Stomach (tissue), 9 donors: ENCODE data around the gene PRKCI. TPM values are rescaled to one million over a fixed set of nuclear protein-coding genes. Genes with fewer than 3 reads are reported as not detected.
"Not testable (repeated sequence)": the region's sequence is repeated elsewhere in the genome, so short reads cannot be mapped to it uniquely, and the experiment has no call there.

Source experiments
- DNase-seq, 2 donors: peaks; one replicate each; pipeline versions ENCODE4 v3.0.0 to v3.0.0-alpha.2; 2013 to 2019
- H3K27ac ChIP-seq, 5 donors: fragments of 200-600 bp in 4 of 5; sonication (generic) in 4 of 5; one replicate each; pipeline ENCODE4 v1.5.1; 2013 to 2019; ENCODE audit warnings: mild to moderate bottlenecking in 1 of 5, moderate library complexity in 1 of 5
- H3K27me3 ChIP-seq, 3 donors: fragments of 200-600 bp; sonication (generic); one replicate each; pipeline ENCODE4 v1.5.1; 2017 to 2019; ENCODE audit warnings: mixed run types in 1 of 3
- H3K36me3 ChIP-seq, 4 donors: fragments of 200-600 bp; sonication (generic); 1 replicate in 3 of 4; 2 replicates in 1 of 4; pipeline ENCODE4 v1.5.1; 2016 to 2019
- H3K4me1 ChIP-seq, 4 donors: fragments of 200-600 bp; sonication (generic); one replicate each; pipeline ENCODE4 v1.5.1; 2016 to 2019
- H3K4me3 ChIP-seq, 4 donors: fragments of 200-600 bp; sonication (generic) in 3 of 4; one replicate each; pipeline ENCODE4 v1.5.1; 2016 to 2019; ENCODE audit warnings: mild to moderate bottlenecking in 1 of 4
- H3K9me3 ChIP-seq, 4 donors: fragments of 200-600 bp; sonication (generic); one replicate each; pipeline ENCODE4 v1.5.1; 2016 to 2019
- EP300 ChIP-seq: sonication (generic); formaldehyde crosslinking; IDR thresholded peaks from one replicate; pipeline ENCODE4 v1.6.1; 2017; ENCODE audit warnings: antibody characterized with exemption
- POLR2A ChIP-seq, 4 donors: fragments of 450-650 bp; IDR thresholded peaks; one replicate each; pipeline ENCODE4 v1.6.1; 2016; ENCODE audit warnings: antibody characterized with exemption in 4 of 4, control low read depth in 2 of 4, mild to moderate bottlenecking in 1 of 4, moderate library complexity in 1 of 4
- POLR2AphosphoS5 ChIP-seq, 3 donors: sonication (generic); formaldehyde crosslinking; IDR thresholded peaks; one replicate each; pipeline ENCODE4 v1.6.1; 2016; ENCODE audit warnings: antibody characterized with exemption in 3 of 3
- WGBS, 5 donors: extraction: QIAGEN DNeasy Blood & Tissue Kit in 3 of 5; methylation state at CpG; one replicate each; pipeline versions ENCODE4 v1.1.5 to v1.1.7; 2013 to 2018; 5-methylcytosine and 5-hydroxymethylcytosine counted together
- intact Hi-C: fragments of 100-400 bp; cut with DNase I; formaldehyde crosslinking; loops from one replicate; pipeline ENCODE4 v1.15.1; 2023; ENCODE audit warnings: low total_unique reads
- polyA plus RNA-seq, 3 donors: library from polyadenylated mRNA; stranded (reverse); fragments of 200-250 nt; gene quantifications; one replicate each; pipeline ENCODE4 v1.2.3, GENCODE V29; 2013
- total RNA-seq, 5 donors: library from RNA; depleted of rRNA; stranded (reverse); fragments of >200 nt; gene quantifications; one replicate each; pipeline versions ENCODE4 v1.1.0 to v1.2.3, GENCODE V29; 2014 to 2016
- TF ChIP-seq, protein P1 (sequence below), 7 experiments: fragments of 450-650 bp in 4 of 7; fragments of 200-600 bp in 3 of 7; sonication (generic) in 3 of 7; IDR thresholded peaks; one replicate each; pipeline ENCODE4 v1.5.1; 2016 to 2019; ENCODE audit warnings: antibody characterized with exemption in 7 of 7, control low read depth in 2 of 7, mild to moderate bottlenecking in 1 of 7
- donor health status: healthy with polysubstance abuse.
- donor health status: Bipolar disorder and iron deficiency.
- donor health status: healthy.

PRKCI gene
- total and polyA plus RNA-seq, 8 donors: 15.5 to 141 (median 29.8) TPM

DNA sequence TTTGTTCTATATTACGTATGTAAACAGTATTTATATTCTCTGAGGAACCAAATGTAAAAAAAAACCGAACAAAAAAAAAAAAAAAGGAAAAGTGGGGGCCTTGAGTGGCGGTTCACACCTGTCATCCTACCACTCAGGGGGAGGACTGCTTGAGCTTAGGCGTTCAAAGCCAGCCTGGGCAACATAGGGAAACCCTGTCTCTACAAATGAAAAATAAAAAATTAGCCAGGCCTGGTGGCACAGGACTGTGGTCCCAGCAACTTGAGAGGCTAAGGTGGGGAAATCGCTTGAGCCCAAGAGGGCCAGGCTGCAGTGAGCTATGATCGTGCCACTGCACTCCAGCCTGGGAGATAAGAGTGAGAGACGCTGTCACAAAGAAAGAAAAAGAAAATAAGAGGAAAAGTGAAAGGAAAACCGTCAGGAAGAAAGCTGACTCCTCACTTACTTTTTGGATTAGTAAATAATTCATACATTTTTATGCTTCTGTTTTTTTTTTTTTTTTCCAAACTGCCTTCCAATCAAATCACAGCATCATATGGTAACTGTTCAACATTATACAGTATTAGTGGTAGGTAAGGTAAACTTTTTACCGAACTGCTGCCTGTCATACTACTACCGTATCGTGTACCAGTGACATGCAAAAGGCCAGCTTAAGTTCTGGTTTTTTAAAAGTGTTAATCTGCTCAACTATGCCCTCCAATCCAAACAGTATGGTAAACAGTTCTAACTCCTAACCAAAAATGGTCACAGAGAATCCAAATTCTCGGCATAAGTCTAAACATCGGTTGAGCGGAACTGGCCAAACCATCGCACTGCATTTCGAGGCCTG lies 41.9 kb upstream of the PRKCI start:
- H3K36me3 ChIP-seq: peaks cover 12 to 34% (median 32%) of the 10 kb centered on the region in 4 donors
- H3K4me1 ChIP-seq: peaks cover 9 to 54% (median 43%) of the 10 kb centered on the region in 4 donors
- H3K9me3 ChIP-seq: no peaks in the 10 kb centered on the region
- H3K27me3 ChIP-seq: no peaks in the 10 kb centered on the region
- peak overlapping the region; percentile 97 to 99 (median 97) for H3K27ac ChIP-seq
- H3K4me3 ChIP-seq: peak overlapping the region; percentile 72 to 98 (median 76)
- WGBS, 5 donors: 3 to 8% (median 5%) methylated on average over 16 of the region's 16 CpGs
- peak; percentile 38 to 58 for DNase-seq
- intact Hi-C loops: no loop called here
- TF ChIP-seq POLR2A (IDR thresholded peaks at IDR 0.05) (no peak), POLR2AphosphoS5 (IDR thresholded peaks at IDR 0.05) (no peak), EP300 (no peak)
- TF ChIP-seq, protein P1, sequence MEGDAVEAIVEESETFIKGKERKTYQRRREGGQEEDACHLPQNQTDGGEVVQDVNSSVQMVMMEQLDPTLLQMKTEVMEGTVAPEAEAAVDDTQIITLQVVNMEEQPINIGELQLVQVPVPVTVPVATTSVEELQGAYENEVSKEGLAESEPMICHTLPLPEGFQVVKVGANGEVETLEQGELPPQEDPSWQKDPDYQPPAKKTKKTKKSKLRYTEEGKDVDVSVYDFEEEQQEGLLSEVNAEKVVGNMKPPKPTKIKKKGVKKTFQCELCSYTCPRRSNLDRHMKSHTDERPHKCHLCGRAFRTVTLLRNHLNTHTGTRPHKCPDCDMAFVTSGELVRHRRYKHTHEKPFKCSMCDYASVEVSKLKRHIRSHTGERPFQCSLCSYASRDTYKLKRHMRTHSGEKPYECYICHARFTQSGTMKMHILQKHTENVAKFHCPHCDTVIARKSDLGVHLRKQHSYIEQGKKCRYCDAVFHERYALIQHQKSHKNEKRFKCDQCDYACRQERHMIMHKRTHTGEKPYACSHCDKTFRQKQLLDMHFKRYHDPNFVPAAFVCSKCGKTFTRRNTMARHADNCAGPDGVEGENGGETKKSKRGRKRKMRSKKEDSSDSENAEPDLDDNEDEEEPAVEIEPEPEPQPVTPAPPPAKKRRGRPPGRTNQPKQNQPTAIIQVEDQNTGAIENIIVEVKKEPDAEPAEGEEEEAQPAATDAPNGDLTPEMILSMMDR (IDR thresholded peaks at IDR 0.05): no peak

DNA sequence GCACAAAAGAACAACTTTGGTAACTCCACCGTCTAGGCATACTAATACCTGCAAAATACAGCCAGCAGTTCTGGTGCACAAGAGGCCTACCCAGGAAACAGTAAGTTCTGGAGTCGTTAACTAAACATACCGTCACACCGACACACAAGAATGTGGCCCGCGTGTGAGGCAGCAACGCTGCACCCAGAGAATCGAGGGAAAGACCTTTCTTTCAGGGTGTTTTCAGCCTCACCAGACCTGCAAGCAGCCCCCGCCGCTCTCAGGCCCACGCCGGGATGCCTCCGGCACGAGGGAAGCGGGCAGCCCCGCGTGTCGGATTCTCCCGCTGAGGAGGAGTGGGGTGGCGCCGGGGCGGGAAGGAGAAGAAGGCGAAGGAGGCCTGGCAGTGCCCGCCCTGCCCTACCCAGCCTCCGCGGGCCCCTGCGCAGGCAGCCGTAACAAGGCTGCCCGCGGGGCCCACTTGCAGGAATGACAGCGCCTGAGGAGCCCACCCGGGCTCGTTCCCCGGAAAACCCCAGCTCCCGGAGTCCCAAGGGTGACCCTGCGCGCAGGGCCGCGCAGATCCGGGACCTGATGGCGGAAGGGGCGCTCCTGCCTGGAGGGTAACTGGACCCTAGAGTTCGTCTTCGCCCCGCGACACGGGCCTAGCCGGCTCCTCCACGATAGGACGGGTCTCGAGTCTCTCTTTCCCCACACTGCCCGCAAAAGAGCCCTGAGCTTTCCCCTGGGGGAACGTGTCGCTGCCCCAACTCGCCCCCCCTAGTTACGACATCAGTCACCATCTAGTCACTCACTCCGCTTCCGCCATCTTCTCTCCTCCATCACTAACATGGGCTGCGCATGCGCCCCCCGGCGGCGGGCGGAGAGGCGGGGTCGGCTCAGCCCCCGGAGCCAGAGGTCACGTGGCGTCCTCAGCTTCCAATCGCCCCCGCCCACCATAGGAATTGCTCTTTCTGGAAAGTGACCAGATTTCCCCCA lies 41.0 kb upstream of the PRKCI start, which contains the start of gene PHC3:
PHC3 (minus strand) TSS at position 826 of the 978 bp plus-strand sequence; CDS start at position 808, 18 bp downstream.
- peak; percentile 92 to 98 for DNase-seq
- intact Hi-C loops: no loop called here
- 0 to 1% (median 0%) methylated on average over 55 to 71 of the region's 71 CpGs for WGBS, 5 donors
- TF ChIP-seq EP300 (no peak), POLR2A (IDR thresholded peaks at IDR 0.05) (peak in 1 of 4 donors; percentile 63), POLR2AphosphoS5 (IDR thresholded peaks at IDR 0.05) (peak; percentile 84 to 91 (median 91))
- TF ChIP-seq, protein P1 (IDR thresholded peaks at IDR 0.05): peak in 3 of 7 experiments; percentile 18 to 33 (median 32)
- Histone ChIP-seq H3K4me1 (peaks cover 9 to 45% (median 39%) of the 10 kb centered on the region in 4 donors), H3K27me3 (no peaks in the 10 kb centered on the region), H3K27ac (peak within 1 kb of the TSS; percentile 97 to 99 (median 97)), H3K36me3 (peaks cover 8 to 25% (median 23%) of the 10 kb centered on the region in 4 donors), H3K4me3 (peak within 1 kb of the TSS; percentile 72 to 98 (median 76)), H3K9me3 (no peaks in the 10 kb centered on the region)

DNA sequence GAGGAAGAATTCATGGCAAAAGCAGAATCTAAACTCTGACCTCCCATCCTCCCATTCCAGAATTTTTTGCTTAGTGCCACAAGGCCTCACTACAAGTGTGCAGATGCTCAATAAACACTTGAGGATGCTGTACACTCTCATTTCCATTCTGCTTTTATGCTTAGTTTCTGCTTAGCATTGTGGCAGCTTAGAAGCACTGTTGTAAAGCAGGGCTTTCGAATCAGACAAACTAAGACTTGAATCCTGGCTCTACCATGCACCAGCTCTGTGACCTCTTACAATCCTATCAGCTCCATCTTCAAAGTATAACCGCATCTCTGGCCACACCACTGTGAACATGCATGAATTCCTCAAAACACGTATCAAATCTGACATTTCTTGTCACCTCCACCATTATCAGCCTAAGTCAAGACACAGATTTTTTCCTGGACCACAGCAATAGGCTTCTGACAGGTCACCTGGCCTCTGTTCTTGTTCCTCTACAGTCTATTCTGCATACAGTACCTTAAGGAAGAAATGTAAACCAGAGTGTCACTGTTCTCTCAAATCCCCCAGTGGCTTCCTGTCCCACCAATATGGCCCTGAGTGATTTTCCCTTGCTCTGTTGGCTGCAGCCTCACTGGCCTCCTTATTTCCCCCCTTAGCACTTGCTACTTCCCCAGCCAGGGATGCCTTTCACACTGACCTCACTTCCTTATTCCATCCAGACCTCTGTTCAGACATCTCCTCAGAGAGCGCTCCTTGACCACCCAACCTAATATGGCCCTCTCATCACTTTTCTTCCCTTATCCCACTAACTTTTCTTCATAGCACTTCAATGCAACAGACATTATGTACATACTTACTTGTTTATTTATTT lies 32.6 kb upstream of the PRKCI start:
- no peak for TF ChIP-seq EP300
- TF ChIP-seq, protein P1 (IDR thresholded peaks at IDR 0.05): no peak
- no peak for TF ChIP-seq POLR2AphosphoS5 (IDR thresholded peaks at IDR 0.05)
- TF ChIP-seq POLR2A (IDR thresholded peaks at IDR 0.05): no peak
- WGBS, 5 donors: 62 to 76% (median 73%) methylated on average over 4 of the region's 4 CpGs
- no peak for DNase-seq
- Histone ChIP-seq H3K36me3 (no peaks in the 10 kb centered on the region), H3K4me3 (no peak overlapping the region), H3K27me3 (no peaks in the 10 kb centered on the region), H3K4me1 (peaks cover 0 to 12% (median 4%) of the 10 kb centered on the region in 4 donors), H3K27ac (peak overlapping the region in 1 of 5 donors; percentile 29), H3K9me3 (no peaks in the 10 kb centered on the region)
- intact Hi-C loops: no loop called here

DNA sequence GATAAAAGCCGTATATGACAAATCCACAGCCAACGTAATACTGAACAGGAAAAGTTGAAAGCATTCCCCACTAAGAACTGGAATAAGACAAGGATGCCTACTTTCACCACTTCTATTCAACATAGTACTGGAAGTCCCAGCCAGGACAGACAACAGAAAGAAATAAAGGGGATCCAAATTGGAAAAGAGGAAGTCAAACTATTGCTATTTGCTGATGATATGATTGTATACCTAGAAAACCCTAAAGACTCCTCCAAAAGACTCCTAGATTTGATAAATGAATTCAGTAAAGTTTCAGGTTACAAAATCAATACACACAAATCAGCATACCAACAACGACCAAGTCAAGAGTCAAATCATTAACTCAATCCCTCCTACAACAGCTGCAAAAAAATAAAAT lies 26.5 kb upstream of the PRKCI start:
- H3K27me3 ChIP-seq, H3K4me3 ChIP-seq, DNase-seq, H3K9me3 ChIP-seq, intact Hi-C loops, H3K4me1 ChIP-seq, H3K27ac ChIP-seq, H3K36me3 ChIP-seq: not testable (repeated sequence)
- WGBS, 5 donors: 58 to 69% (median 68%) methylated on average over 3 of the region's 3 CpGs
